Measurements from ENCODE around the gene CACNA1C.

Gene CACNA1C

DNA sequence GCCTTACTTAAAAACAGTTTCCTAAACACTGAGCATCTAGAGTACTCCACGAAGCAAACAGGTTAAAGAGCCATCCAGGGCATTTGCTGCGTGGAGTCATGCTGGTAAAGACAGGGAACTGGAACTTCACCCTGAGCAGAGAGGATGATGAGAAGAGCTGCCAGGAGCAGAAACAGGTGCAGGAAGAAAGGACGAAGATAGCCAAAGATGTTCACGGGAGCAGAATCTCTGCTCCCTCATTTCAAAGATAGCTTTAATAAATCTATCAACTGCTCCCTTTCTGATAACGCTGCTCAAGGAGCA, 461.2 kb downstream of the CACNA1C start:
- Histone ChIP-seq H3K36me3 (ENCODE audit: insufficient read depth) (no peaks in the 10 kb centered on the region), H3K27me3 (ENCODE audit: insufficient read depth, low read depth) (no peaks in the 10 kb centered on the region), H3K9ac (no peak overlapping the region), H3K79me2 (ENCODE audit: insufficient read depth, low read depth) (no peaks in the 10 kb centered on the region), H3K4me1 (ENCODE audit: low read depth, poor library complexity, severe bottlenecking) (no peaks in the 10 kb centered on the region), H4K20me1 (ENCODE audit: insufficient read depth) (no peaks in the 10 kb centered on the region), H2AFZ (ENCODE audit: low read depth) (no peak overlapping the region), H3K4me3 (IDR thresholded peaks at IDR 0.05; ENCODE audit: insufficient read depth, low read depth, low read length) (no peak overlapping the region), H3K4me2 (no peak overlapping the region), H3K27ac (no peak overlapping the region)
- TF ChIP-seq CTCF (conservative IDR thresholded peaks at IDR 0.05; ENCODE audit: low read depth, low read length), result no peak

GRCh38 chr12:2520722-2521246, 468.0 kb downstream of the CACNA1C start:
- no peak overlapping the region for H3K4me3 ChIP-seq (IDR thresholded peaks at IDR 0.05; ENCODE audit: insufficient read depth, low read depth, low read length)
- no peak overlapping the region for H2AFZ ChIP-seq (ENCODE audit: low read depth)

GRCh38 chr12:2523317-2523716, 470.5 kb downstream of the CACNA1C start:
- Histone ChIP-seq H3K4me1 (ENCODE audit: low read depth, poor library complexity, severe bottlenecking) (no peaks in the 10 kb centered on the region), H3K27me3 (ENCODE audit: insufficient read depth, low read depth) (no peaks in the 10 kb centered on the region; the same call in 1 of the 2 replicates), H3K27ac (no peak overlapping the region), H3K79me2 (ENCODE audit: insufficient read depth, low read depth) (no peaks in the 10 kb centered on the region), H3K4me3 (IDR thresholded peaks at IDR 0.05; ENCODE audit: insufficient read depth, low read depth, low read length) (no peak overlapping the region), H3K9ac (no peak overlapping the region), H3K4me2 (no peak overlapping the region), H4K20me1 (ENCODE audit: insufficient read depth) (no peaks in the 10 kb centered on the region), H3K36me3 (ENCODE audit: insufficient read depth) (no peaks in the 10 kb centered on the region), H2AFZ (ENCODE audit: low read depth) (no peak overlapping the region)
- no peak for TF ChIP-seq CTCF (conservative IDR thresholded peaks at IDR 0.05; ENCODE audit: low read depth, low read length)

More at GRCh38 chr12:2520722-2521246, 468.0 kb downstream of the CACNA1C start:
- Histone ChIP-seq H3K9ac (no peak overlapping the region), H3K4me1 (ENCODE audit: low read depth, poor library complexity, severe bottlenecking) (no peaks in the 10 kb centered on the region), H3K4me2 (no peak overlapping the region), H4K20me1 (ENCODE audit: insufficient read depth) (no peaks in the 10 kb centered on the region), H3K27me3 (ENCODE audit: insufficient read depth, low read depth) (no peaks in the 10 kb centered on the region; the same call in 1 of the 2 replicates), H3K36me3 (ENCODE audit: insufficient read depth) (no peaks in the 10 kb centered on the region), H3K27ac (no peak overlapping the region), H3K79me2 (ENCODE audit: insufficient read depth, low read depth) (no peaks in the 10 kb centered on the region)
- no peak for TF ChIP-seq CTCF (conservative IDR thresholded peaks at IDR 0.05; ENCODE audit: low read depth, low read length)

GRCh38 chr12:2523844-2524243, 471.1 kb downstream of the CACNA1C start:
- no peak overlapping the region for H3K27ac ChIP-seq
- H2AFZ ChIP-seq (ENCODE audit: low read depth), result no peak overlapping the region
- H4K20me1 ChIP-seq (ENCODE audit: insufficient read depth), result no peaks in the 10 kb centered on the region
- no peaks in the 10 kb centered on the region for H3K4me1 ChIP-seq (ENCODE audit: low read depth, poor library complexity, severe bottlenecking)
- no peaks in the 10 kb centered on the region for H3K79me2 ChIP-seq (ENCODE audit: insufficient read depth, low read depth)
- H3K4me2 ChIP-seq, result no peak overlapping the region
- H3K4me3 ChIP-seq (IDR thresholded peaks at IDR 0.05; ENCODE audit: insufficient read depth, low read depth, low read length), result no peak overlapping the region
- H3K27me3 ChIP-seq (ENCODE audit: insufficient read depth, low read depth), result no peaks in the 10 kb centered on the region; the same call in 1 of the 2 replicates
- no peak overlapping the region for H3K9ac ChIP-seq
- no peaks in the 10 kb centered on the region for H3K36me3 ChIP-seq (ENCODE audit: insufficient read depth)
- no peak for TF ChIP-seq CTCF (conservative IDR thresholded peaks at IDR 0.05; ENCODE audit: low read depth, low read length)
